Activated T-cell treated with anti-CD3 and anti-CD28 coated beads, Interleukin-2, amount 50 U/mL, for 48 hours (primary cell): ENCODE data around the gene NUP62CL.

Source experiments
- DNase-seq, 2 experiments: peaks; one replicate each; pipeline ENCODE4 v3.0.0-alpha.2; 2020

The NUP62CL gene

DNA sequence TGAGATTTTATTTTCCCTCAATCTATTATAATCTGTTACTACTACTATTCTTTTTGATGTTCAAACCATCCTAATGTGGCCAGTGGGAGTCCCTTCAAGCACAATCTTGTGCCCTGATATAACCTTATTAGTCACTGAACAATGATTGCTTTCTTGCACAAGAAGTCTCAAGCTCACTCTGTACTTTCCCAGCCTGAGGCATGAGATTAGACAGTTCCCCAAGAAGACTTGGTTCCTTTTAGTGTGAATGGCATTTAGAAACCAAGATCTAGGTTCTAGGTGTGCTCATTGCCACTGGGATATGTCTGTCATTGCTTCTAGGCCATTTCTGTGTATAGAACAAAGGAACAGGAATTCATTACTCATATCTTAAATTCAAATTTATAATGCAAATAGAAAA, 59.6 kb downstream of the NUP62CL start:
- no peak for DNase-seq

DNA sequence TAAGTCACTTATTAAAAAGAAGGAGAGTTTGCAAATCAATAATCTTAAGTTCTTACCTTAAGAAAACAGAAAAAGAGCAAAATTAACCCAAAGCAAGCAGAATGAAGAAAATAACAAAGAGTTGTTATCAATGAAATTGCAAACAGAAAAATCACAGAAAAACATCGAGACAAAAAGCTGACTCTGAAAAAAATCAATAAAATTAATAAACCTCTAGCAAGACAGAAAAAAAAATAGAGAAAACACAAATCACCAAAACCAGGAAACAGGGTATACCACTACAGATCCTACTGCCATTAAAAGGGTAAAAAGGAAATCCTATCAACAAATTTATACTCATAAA, 70.3 kb downstream of the NUP62CL start:
- no peak for DNase-seq

- no peak for DNase-seq
Observed at GRCh38 chrX:107135049-107135964, 70.9 kb downstream of the NUP62CL start.

DNA sequence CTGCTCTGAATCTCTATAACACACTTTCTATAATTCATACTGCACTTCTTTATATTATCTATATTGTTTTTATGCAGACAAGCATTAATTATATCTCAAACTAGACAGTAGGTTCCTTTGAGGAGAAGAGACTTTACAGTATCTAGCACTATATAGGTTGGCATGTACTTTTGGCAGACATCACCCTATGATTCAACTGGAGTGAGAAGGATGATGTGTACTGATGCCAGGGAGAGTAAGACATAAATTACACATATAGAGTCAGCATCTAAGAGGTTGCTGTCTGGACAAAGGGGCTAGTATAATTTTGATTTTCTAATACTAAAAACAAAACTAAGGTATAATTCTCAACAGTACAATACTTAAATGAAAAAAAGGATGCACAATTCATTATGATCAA, 82.5 kb downstream of the NUP62CL start:
- DNase-seq = no peak

GRCh38 chrX:107119283-107119682, 87.0 kb downstream of the NUP62CL start:
- DNase-seq = no peak

- peak; percentile 72 to 74 for DNase-seq
Observed at GRCh38 chrX:107118322-107119147, 87.7 kb downstream of the NUP62CL start, which contains the start of gene RBM41. Gene RBM41, minus strand, starts transcription at chrX:107118822. Its CDS starts 49 bp downstream, at chrX:107118773.

GRCh38 chrX:107117993-107118321, 88.3 kb downstream of the NUP62CL start:
- DNase-seq = no peak

DNA sequence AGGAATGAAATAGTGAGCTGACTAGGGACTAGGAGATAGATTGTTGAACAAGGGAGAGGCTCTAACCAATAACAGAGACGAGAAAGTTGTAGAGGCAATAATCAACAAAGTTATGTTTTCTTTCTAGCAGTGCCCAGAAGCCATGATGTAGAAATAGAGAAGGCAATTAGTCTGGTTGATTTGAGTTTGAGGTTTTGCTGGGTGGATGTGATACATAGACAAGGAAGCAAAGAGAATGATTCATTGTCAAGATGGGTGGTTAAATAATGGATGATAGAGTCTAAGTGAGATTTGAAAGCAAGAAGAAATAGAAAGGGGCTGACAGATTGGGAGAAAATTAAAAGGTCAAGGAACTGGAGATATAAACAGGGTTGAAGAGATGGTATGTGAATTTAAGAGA, 98.8 kb downstream of the NUP62CL start:
- no peak for DNase-seq

DNA sequence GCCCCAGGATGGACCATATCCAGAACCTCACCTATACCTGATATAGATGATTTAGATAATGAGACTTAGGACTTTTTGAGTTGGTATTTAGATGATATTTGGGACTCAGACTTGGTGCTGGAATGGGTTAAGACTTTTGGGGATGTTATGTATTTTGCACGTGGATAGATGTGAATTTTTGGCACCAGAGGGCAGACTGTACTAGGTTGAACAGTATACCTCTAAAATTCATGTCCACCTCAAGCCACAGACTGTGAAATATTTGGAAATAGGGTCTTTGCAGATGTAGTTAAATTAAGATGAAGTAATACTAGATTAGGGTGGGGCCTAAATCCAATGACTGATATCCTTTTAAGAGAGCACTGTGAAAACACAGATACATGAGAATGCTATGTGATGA, 103.3 kb downstream of the NUP62CL start:
- DNase-seq = no peak

DNA sequence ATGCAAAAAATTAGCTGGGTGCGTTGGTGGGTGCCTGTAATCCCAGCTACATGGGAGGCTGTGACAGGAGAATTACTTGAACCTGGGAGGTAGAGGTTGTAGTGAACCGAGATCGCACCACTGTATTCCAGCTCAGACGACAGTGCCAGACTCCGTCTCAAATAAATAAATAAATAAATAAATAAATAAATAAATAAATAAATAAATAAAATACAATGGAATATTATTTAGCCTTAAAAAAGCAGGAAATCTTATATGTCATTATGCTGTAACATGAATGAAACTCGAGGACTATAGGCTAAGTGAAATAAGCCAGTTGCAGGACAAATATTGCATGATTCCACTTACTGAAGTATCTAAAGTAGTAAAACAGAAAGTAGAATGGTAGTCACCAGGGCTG, 130.1 kb downstream of the NUP62CL start:
- DNase-seq = no peak
